Gastroesophageal sphincter (tissue), 3 donors: Measurements from ENCODE around the gene IMMT.

Source experiments
- POLR2A ChIP-seq, 2 donors: fragments of 450-650 bp; IDR thresholded peaks; one replicate each; pipeline ENCODE4 v1.6.1; 2017; ENCODE audit warnings: antibody characterized with exemption in 2 of 2, mild to moderate bottlenecking in 2 of 2, moderate library complexity in 1 of 2
- POLR2AphosphoS5 ChIP-seq: sonication (generic); formaldehyde crosslinking; IDR thresholded peaks from one replicate; pipeline ENCODE4 v1.6.1; 2017; ENCODE audit warnings: antibody characterized with exemption
- TF ChIP-seq, protein P1 (sequence below), 4 experiments: fragments of 200-600 bp in 2 of 4; fragments of 450-650 bp in 2 of 4; sonication (generic) in 1 of 4; IDR thresholded peaks; one replicate each; pipeline ENCODE4 v1.5.1; 2017 to 2019; ENCODE audit warnings: antibody characterized with exemption in 4 of 4, mild to moderate bottlenecking in 2 of 4, moderate library complexity in 2 of 4

GRCh38 chr2:86230961-86231360, 35.7 kb upstream of the IMMT start:
- TF ChIP-seq POLR2A (IDR thresholded peaks at IDR 0.05) (no peak), POLR2AphosphoS5 (no peak)
- TF ChIP-seq, protein P1, sequence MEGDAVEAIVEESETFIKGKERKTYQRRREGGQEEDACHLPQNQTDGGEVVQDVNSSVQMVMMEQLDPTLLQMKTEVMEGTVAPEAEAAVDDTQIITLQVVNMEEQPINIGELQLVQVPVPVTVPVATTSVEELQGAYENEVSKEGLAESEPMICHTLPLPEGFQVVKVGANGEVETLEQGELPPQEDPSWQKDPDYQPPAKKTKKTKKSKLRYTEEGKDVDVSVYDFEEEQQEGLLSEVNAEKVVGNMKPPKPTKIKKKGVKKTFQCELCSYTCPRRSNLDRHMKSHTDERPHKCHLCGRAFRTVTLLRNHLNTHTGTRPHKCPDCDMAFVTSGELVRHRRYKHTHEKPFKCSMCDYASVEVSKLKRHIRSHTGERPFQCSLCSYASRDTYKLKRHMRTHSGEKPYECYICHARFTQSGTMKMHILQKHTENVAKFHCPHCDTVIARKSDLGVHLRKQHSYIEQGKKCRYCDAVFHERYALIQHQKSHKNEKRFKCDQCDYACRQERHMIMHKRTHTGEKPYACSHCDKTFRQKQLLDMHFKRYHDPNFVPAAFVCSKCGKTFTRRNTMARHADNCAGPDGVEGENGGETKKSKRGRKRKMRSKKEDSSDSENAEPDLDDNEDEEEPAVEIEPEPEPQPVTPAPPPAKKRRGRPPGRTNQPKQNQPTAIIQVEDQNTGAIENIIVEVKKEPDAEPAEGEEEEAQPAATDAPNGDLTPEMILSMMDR (IDR thresholded peaks at IDR 0.05) = no peak
